Measurements from ENCODE around the gene SLITRK5.

SLITRK5 gene

DNA sequence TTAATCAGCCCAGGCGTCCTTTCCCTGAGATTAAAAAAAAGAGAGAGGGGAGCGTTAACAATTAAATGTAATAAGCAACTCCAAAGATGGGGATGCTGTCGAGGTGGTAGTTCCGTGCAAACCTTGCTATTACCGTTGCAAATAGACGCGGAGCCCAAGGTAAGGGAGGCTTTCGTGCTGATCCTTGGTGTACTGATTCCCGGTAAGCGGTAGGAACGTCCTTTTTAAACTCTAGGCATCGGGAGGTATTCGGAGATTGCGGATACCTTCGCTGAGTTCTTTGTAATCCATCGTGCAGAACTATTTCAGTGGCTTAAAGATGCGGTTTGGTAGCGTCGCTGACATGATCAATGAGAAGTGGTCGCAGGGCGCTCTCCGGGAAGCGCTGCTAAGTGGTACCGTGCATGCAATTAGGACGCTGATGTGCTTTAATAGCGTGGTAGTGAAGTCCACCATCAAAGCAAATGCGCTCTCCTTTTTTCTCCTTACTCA, 3.1 kb downstream of the SLITRK5 start:
- Histone ChIP-seq H3K27me3 (no peaks in the 10 kb centered on the region), H3K9ac (no peak overlapping the region), H3K4me1 (no peaks in the 10 kb centered on the region), H3K27ac (no peak overlapping the region), H3K9me3 (peaks cover 52% of the 10 kb centered on the region), H4K20me1 (no peaks in the 10 kb centered on the region), H3K4me3 (no peak overlapping the region), H3K36me3 (no peaks in the 10 kb centered on the region), H3K4me2 (no peak overlapping the region)
- no peak for TF ChIP-seq Cebpa-rat (IDR thresholded peaks at IDR 0.05)

DNA sequence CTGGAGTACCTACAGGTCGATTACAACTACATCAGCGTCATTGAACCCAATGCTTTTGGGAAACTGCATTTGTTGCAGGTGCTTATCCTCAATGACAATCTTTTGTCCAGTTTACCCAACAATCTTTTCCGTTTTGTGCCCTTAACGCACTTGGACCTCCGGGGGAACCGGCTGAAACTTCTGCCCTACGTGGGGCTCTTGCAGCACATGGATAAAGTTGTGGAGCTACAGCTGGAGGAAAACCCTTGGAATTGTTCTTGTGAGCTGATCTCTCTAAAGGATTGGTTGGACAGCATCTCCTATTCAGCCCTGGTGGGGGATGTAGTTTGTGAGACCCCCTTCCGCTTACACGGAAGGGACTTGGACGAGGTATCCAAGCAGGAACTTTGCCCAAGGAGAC, 4.7 kb downstream of the SLITRK5 start:
- Histone ChIP-seq H3K9ac (no peak overlapping the region), H3K4me2 (no peak overlapping the region), H3K9me3 (peaks cover 52% of the 10 kb centered on the region), H3K27me3 (no peaks in the 10 kb centered on the region), H3K4me3 (no peak overlapping the region), H3K4me1 (no peaks in the 10 kb centered on the region), H4K20me1 (no peaks in the 10 kb centered on the region), H3K27ac (no peak overlapping the region), H3K36me3 (no peaks in the 10 kb centered on the region)
- TF ChIP-seq Cebpa-rat (IDR thresholded peaks at IDR 0.05): no peak

DNA sequence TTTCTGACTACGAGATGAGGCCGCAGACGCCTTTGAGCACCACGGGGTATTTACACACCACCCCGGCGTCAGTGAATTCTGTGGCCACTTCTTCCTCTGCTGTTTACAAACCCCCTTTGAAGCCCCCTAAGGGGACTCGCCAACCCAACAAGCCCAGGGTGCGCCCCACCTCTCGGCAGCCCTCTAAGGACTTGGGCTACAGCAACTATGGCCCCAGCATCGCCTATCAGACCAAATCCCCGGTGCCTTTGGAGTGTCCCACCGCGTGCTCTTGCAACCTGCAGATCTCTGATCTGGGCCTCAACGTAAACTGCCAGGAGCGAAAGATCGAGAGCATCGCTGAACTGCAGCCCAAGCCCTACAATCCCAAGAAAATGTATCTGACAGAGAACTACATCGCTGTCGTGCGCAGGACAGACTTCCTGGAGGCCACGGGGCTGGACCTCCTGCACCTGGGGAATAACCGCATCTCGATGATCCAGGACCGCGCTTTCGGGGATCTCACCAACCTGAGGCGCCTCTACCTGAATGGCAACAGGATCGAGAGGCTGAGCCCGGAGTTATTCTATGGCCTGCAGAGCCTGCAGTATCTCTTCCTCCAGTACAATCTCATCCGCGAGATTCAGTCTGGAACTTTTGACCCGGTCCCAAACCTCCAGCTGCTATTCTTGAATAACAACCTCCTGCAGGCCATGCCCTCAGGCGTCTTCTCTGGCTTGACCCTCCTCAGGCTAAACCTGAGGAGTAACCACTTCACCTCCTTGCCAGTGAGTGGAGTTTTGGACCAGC, 5.3 kb downstream of the SLITRK5 start:
- Histone ChIP-seq H3K4me2 (no peak overlapping the region), H3K9ac (no peak overlapping the region), H3K27me3 (no peaks in the 10 kb centered on the region), H3K4me3 (no peak overlapping the region), H3K36me3 (no peaks in the 10 kb centered on the region), H4K20me1 (no peaks in the 10 kb centered on the region), H3K27ac (no peak overlapping the region), H3K4me1 (no peaks in the 10 kb centered on the region), H3K9me3 (peaks cover 49% of the 10 kb centered on the region)
- no peak for TF ChIP-seq Cebpa-rat (IDR thresholded peaks at IDR 0.05)

DNA sequence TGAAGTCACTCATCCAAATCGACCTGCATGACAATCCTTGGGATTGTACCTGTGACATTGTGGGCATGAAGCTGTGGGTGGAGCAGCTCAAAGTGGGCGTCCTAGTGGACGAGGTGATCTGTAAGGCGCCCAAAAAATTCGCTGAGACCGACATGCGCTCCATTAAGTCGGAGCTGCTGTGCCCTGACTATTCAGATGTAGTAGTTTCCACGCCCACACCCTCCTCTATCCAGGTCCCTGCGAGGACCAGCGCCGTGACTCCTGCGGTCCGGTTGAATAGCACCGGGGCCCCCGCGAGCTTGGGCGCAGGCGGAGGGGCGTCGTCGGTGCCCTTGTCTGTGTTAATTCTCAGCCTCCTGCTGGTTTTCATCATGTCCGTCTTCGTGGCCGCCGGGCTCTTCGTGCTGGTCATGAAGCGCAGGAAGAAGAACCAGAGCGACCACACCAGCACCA, 5.9 kb downstream of the SLITRK5 start:
- Histone ChIP-seq H4K20me1 (no peaks in the 10 kb centered on the region), H3K4me3 (no peak overlapping the region), H3K4me1 (no peaks in the 10 kb centered on the region), H3K27me3 (no peaks in the 10 kb centered on the region), H3K36me3 (no peaks in the 10 kb centered on the region), H3K9me3 (peaks cover 43% of the 10 kb centered on the region), H3K9ac (no peak overlapping the region), H3K4me2 (no peak overlapping the region), H3K27ac (no peak overlapping the region)
- no peak for TF ChIP-seq Cebpa-rat (IDR thresholded peaks at IDR 0.05)

DNA sequence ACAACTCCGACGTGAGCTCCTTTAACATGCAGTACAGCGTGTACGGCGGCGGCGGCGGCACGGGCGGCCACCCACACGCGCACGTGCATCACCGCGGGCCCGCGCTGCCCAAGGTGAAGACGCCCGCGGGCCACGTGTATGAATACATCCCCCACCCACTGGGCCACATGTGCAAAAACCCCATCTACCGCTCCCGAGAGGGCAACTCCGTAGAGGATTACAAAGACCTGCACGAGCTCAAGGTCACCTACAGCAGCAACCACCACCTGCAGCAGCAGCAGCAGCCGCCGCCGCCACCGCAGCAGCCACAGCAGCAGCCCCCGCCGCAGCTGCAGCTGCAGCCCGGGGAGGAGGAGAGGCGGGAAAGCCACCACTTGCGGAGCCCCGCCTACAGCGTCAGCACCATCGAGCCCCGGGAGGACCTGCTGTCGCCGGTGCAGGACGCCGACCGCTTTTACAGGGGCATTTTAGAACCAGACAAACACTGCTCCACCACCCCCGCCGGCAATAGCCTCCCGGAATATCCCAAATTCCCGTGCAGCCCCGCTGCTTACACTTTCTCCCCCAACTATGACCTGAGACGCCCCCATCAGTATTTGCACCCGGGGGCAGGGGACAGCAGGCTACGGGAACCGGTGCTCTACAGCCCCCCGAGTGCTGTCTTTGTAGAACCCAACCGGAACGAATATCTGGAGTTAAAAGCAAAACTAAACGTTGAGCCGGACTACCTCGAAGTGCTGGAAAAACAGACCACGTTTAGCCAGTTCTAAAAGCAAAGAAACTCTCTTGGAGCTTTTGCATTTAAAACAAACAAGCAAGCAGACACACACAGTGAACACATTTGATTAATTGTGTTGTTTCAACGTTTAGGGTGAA, 6.6 kb downstream of the SLITRK5 start:
- Histone ChIP-seq H3K4me3 (no peak overlapping the region), H3K9ac (no peak overlapping the region), H3K4me2 (no peak overlapping the region), H3K27me3 (no peaks in the 10 kb centered on the region), H4K20me1 (no peaks in the 10 kb centered on the region), H3K36me3 (no peaks in the 10 kb centered on the region), H3K27ac (no peak overlapping the region), H3K9me3 (peaks cover 38% of the 10 kb centered on the region), H3K4me1 (no peaks in the 10 kb centered on the region)
- no peak for TF ChIP-seq Cebpa-rat (IDR thresholded peaks at IDR 0.05)

DNA sequence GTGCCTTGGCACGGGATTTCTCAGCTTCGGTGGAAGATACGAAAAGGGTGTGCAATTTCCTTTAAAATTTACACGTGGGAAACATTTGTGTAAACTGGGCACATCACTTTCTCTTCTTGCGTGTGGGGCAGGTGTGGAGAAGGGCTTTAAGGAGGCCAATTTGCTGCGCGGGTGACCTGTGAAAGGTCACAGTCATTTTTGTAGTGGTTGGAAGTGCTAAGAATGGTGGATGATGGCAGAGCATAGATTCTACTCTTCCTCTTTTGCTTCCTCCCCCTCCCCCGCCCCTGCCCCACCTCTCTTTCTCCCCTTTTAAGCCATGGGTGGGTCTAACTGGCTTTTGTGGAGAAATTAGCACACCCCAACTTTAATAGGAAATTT, 7.2 kb downstream of the SLITRK5 start:
- Histone ChIP-seq H3K4me2 (no peak overlapping the region), H3K9ac (no peak overlapping the region), H3K4me1 (no peaks in the 10 kb centered on the region), H4K20me1 (no peaks in the 10 kb centered on the region), H3K4me3 (no peak overlapping the region), H3K9me3 (peaks cover 38% of the 10 kb centered on the region), H3K27ac (no peak overlapping the region), H3K27me3 (no peaks in the 10 kb centered on the region), H3K36me3 (no peaks in the 10 kb centered on the region)
- TF ChIP-seq Cebpa-rat (IDR thresholded peaks at IDR 0.05): no peak

DNA sequence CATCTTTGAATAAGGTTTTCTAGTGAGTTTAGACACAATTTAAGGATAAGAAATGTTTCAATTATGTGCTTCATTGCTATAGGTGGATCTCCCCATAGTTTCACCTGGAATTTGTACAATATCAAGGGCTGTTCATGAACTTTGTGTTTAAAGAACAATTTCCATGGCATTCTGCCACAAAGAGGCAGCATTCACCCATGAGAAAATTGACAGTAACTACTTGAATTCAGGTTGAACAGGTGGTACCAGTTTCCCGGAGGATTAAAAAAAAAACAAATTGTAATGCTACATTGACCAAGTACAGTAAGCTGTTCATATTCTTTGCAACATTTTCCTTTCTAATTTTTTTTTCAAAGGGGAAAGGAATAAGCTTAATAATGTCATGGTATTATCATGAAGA, 9.1 kb downstream of the SLITRK5 start:
- Histone ChIP-seq H3K4me3 (no peak overlapping the region), H3K4me1 (no peaks in the 10 kb centered on the region), H3K9ac (no peak overlapping the region), H3K9me3 (peaks cover 26% of the 10 kb centered on the region), H3K36me3 (no peaks in the 10 kb centered on the region), H3K27ac (no peak overlapping the region), H4K20me1 (no peaks in the 10 kb centered on the region), H3K27me3 (no peaks in the 10 kb centered on the region), H3K4me2 (no peak overlapping the region)
- no peak for TF ChIP-seq Cebpa-rat (IDR thresholded peaks at IDR 0.05)

DNA sequence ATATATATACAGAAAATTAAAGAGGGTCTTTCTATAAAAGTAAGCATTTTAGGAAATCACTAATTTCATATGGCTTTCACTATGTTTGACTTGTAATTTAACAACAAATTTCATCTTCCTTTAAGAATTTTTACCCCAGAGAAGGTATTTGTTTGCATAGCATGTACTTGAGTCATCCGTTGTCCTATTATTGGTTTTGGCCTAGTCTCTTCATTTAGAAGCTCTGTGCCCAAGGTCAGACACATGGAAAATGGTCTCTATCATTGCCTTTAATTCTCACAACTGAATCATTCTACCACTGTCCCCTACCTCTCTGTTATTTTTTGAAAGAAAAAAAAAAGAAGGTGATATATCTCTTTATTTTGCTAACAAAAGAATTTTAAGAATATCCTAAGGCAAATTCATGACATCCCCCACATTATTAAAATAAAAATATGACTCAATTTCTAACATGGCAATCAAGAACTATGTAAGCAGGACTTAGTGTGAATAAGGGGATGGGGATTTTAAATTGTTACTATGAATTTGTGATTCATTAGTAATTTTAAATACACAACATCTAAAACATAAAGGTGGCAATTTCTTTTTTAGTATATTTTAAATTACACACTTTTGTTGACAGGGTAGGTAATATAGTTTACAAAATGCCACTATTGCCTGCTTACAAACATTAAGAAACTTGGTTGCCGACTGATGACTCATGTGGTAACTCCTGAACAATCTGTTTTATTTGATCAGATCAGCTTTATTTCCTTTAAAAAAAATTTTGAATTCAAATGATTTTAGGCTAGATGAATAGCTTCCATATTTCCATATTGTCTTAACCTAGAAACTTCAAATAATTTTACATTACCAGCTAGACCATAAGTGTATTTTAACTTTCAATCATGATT, 13.9 kb downstream of the SLITRK5 start:
- no peak overlapping the region for H3K27ac ChIP-seq
- H3K4me1 ChIP-seq: no peaks in the 10 kb centered on the region
- no peaks in the 10 kb centered on the region for H4K20me1 ChIP-seq
- no peak for TF ChIP-seq Cebpa-rat (IDR thresholded peaks at IDR 0.05)
- H3K9ac ChIP-seq: no peak overlapping the region
- no peaks in the 10 kb centered on the region for H3K9me3 ChIP-seq
- no peaks in the 10 kb centered on the region for H3K36me3 ChIP-seq
- no peaks in the 10 kb centered on the region for H3K27me3 ChIP-seq
- H3K4me2 ChIP-seq: no peak overlapping the region
- H3K4me3 ChIP-seq: no peak overlapping the region

DNA sequence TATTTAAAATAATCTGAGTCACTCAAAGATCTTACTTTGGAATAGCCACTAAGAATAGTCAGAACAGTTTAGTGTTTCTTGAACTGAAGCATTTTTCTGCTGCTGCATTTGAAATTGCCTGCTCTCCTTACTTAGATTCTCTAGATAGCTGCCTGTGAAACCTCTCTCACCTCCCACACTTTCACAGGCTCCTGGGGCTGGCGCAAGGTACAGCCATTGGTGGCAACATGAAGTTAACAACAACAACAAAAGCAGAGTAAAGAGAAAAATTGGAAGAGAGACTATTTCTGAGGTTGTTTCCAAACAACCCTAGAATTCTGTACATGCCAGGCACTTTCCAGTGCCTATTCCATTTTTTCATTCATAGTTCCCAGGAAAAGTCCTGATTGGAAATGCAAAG, 25.3 kb downstream of the SLITRK5 start:
- Histone ChIP-seq H3K4me2 (no peak overlapping the region), H3K36me3 (no peaks in the 10 kb centered on the region), H3K27me3 (no peaks in the 10 kb centered on the region), H3K4me3 (no peak overlapping the region), H3K27ac (no peak overlapping the region), H3K9me3 (no peaks in the 10 kb centered on the region), H4K20me1 (no peaks in the 10 kb centered on the region), H3K4me1 (no peaks in the 10 kb centered on the region), H3K9ac (no peak overlapping the region)
- TF ChIP-seq Cebpa-rat (IDR thresholded peaks at IDR 0.05): no peak

Measured in BLaER1 (cell line).